ENCODE results near the gene PHLDB2. TPM values are rescaled to one million over a fixed set of nuclear protein-coding genes. Genes with fewer than 3 reads are reported as not detected.

Gene PHLDB2
- total and polyA plus RNA-seq, 2 of the 8 experiments (the other 6 are each of a cell fraction or from before 2014, with no cell fraction given): 5.8 to 22.6 TPM

DNA sequence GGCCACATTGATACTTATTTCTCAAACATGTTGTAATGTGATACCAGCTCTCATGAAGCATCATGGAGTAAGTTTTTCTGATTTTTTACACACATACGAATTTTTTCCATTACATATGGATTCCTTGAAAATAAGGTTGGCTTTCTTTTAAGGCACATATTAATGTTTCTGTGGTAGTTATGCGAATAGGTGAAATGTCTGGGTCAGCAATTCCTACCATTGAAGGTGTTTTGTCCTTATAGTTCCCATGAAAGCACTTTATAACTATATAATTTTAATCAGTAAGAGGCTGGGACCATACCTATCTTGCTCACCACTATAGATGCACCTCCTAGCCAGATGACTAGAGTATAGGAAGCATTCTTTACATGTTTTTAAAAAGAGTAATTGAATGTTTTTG lies 33.0 kb downstream of the PHLDB2 start:
- Histone ChIP-seq H3K4me3 (ENCODE audit: extremely low read depth in 1 of 4, insufficient read depth in 2 of 4, low read depth in 3 of 4, low read length in 4 of 4) (no peak overlapping the region), H3K79me2 (ENCODE audit: control insufficient read depth in 1 of 2, insufficient read depth in 2 of 2, low read length in 2 of 2) (no peaks in the 10 kb centered on the region)
- CTCF ChIA-PET (ENCODE audit: partially characterized antibody): interaction anchor here (0.5 to 3.7 kb wide), 6 partner anchors 15 to 175 kb away, joined by 3 to 10 read pairs (median 3); no protein-coding TSS in a partner anchor
- TF ChIP-seq SIRT6 (IDR thresholded peaks at IDR 0.05; ENCODE audit: low read length): no peak
- TF ChIP-seq TBP (IDR thresholded peaks at IDR 0.05; ENCODE audit: low read depth, low read length): no peak
- TF ChIP-seq PHF8 (conservative IDR thresholded peaks at IDR 0.05; ENCODE audit: low read depth, low read length): no peak
- no peak for TF ChIP-seq RBBP5 (IDR thresholded peaks at IDR 0.05; ENCODE audit: borderline replicate concordance, low read depth, low read length)
- no peak for TF ChIP-seq RAD21 (IDR thresholded peaks at IDR 0.05 in 1 of 2, conservative IDR thresholded peaks at IDR 0.05 in 1 of 2; ENCODE audit: low read depth in 2 of 2, low read length in 2 of 2)

More for the DNA sequence above, 33.0 kb downstream of the PHLDB2 start:
- no peak overlapping the region for H3K18ac ChIP-seq (ENCODE audit: extremely low read depth, low read length)
- H2AK5ac ChIP-seq (ENCODE audit: low read depth, low read length): no peak overlapping the region
- no peaks in the 10 kb centered on the region for H3K27me3 ChIP-seq (replicated peaks in 1 of 4; ENCODE audit: control insufficient read depth in 3 of 4, extremely low read depth in 1 of 4, insufficient read depth in 3 of 4, low read length in 3 of 4)
- H3K23ac ChIP-seq (ENCODE audit: insufficient read length): no peak overlapping the region
- H3K56ac ChIP-seq (replicated peaks; ENCODE audit: insufficient read length, low read depth, low read length): no peak overlapping the region
- no peak overlapping the region for H3K4me2 ChIP-seq (ENCODE audit: insufficient read depth in 1 of 2, low read depth in 2 of 2, low read length in 2 of 2)
- no peaks in the 10 kb centered on the region for H3K23me2 ChIP-seq (ENCODE audit: low read depth, low read length)
- H3K4me1 ChIP-seq (replicated peaks in 1 of 4; ENCODE audit: control insufficient read depth in 3 of 4, insufficient read depth in 4 of 4, low read length in 3 of 4): no peaks in the 10 kb centered on the region
- H3K36me3 ChIP-seq (ENCODE audit: control insufficient read depth in 2 of 4, insufficient read depth in 4 of 4, low read length in 3 of 4): no peaks in the 10 kb centered on the region
- H2BK15ac ChIP-seq (ENCODE audit: low read length): no peak overlapping the region
- no peak overlapping the region for H2BK5ac ChIP-seq (ENCODE audit: low read depth, low read length)
- no peak overlapping the region for H3K4ac ChIP-seq (replicated peaks; ENCODE audit: insufficient read length, low read depth, low read length)
- H2BK20ac ChIP-seq (ENCODE audit: low read length): no peak overlapping the region
- H2AFZ ChIP-seq (ENCODE audit: low read length): no peak overlapping the region
- no peaks in the 10 kb centered on the region for H3K9me3 ChIP-seq (ENCODE audit: insufficient read depth in 2 of 2, low read depth in 1 of 2, low read length in 1 of 2)
- H3K9ac ChIP-seq (replicated peaks in 1 of 4; ENCODE audit: extremely low read depth in 1 of 4, low read depth in 3 of 4, low read length in 3 of 4): no peak overlapping the region
- H2BK120ac ChIP-seq (replicated peaks; ENCODE audit: low read depth, low read length): no peak overlapping the region
- no peak overlapping the region for H4K91ac ChIP-seq (replicated peaks; ENCODE audit: insufficient read length, low read length)
- FAIRE-seq: no peak
- H3K79me1 ChIP-seq (ENCODE audit: low read depth, low read length): no peaks in the 10 kb centered on the region
- H4K20me1 ChIP-seq (replicated peaks in 1 of 2; ENCODE audit: control insufficient read depth in 1 of 2, insufficient read depth in 2 of 2, low read length in 2 of 2): no peaks in the 10 kb centered on the region
- H3K14ac ChIP-seq (ENCODE audit: insufficient read length): no peak overlapping the region
- H3K27ac ChIP-seq (ENCODE audit: low read depth, low read length): no peak overlapping the region
- DNase-seq (ENCODE audit: low read depth in 1 of 2, low spot score in 2 of 2): no peak
- H4K5ac ChIP-seq (ENCODE audit: insufficient read length, low read depth, low read length): no peak overlapping the region
- WGBS, 2 experiments (ENCODE audit: extremely low coverage in 1 of 2, insufficient coverage in 1 of 2, insufficient read length in 1 of 2, insufficient replicate concordance in 2 of 2, low coverage in 1 of 2, low lambda C conversion rate in 2 of 2, missing lambda C conversion rate in 1 of 2): 86% methylated on average over 2 of the region's 2 CpGs; no CpG with 5 or more reads in 1 of the 2 experiments
- POLR2A ChIA-PET (ENCODE audit: partially characterized antibody): no interaction called here
- H2BK12ac ChIP-seq (ENCODE audit: low read depth, low read length): no peak overlapping the region
- H4K8ac ChIP-seq (ENCODE audit: extremely low read depth, insufficient read depth, low read length): no peak overlapping the region

Measured in H1 (cell line).